HEK293 (cell line): ENCODE measurements around the gene SH3BGRL.
"Not testable (repeated sequence)": the region's sequence is repeated elsewhere in the genome, so short reads cannot be mapped to it uniquely, and the experiment has no call there.

Experiments
- KLF7 ChIP-seq: fragments of 450-650 bp; formaldehyde crosslinking; IDR thresholded peaks from 2 replicates; pipeline ENCODE4 v1.5.1; 2016; ENCODE audit warnings: missing biosample characterization, missing genetic modification characterization, borderline replicate concordance
- SP2 ChIP-seq: fragments of 450-650 bp; formaldehyde crosslinking; IDR thresholded peaks from 2 replicates; pipeline ENCODE4 v1.5.1; 2016; ENCODE audit warnings: missing biosample characterization, missing genetic modification characterization
- ZBTB1 ChIP-seq: fragments of 450-650 bp; formaldehyde crosslinking; IDR thresholded peaks from 2 replicates; pipeline ENCODE4 v1.5.1; 2016; ENCODE audit warnings: missing biosample characterization, missing genetic modification characterization
- ZNF202 ChIP-seq: fragments of 450-650 bp; formaldehyde crosslinking; IDR thresholded peaks from 2 replicates; pipeline ENCODE4 v1.5.1; 2016; ENCODE audit warnings: missing biosample characterization, missing genetic modification characterization, borderline replicate concordance
- ZNF48 ChIP-seq: fragments of 450-650 bp; formaldehyde crosslinking; IDR thresholded peaks from 2 replicates; pipeline ENCODE4 v1.5.1; 2016; ENCODE audit warnings: missing biosample characterization, missing genetic modification characterization
- ZNF830 ChIP-seq: fragments of 450-650 bp; IDR thresholded peaks from 2 replicates; pipeline ENCODE4 v1.5.0; 2018; ENCODE audit warnings: missing biosample characterization, missing genetic modification characterization, low read depth, mild to moderate bottlenecking, moderate library complexity
- ZXDB ChIP-seq: fragments of 450-650 bp; formaldehyde crosslinking; IDR thresholded peaks from 2 replicates; pipeline ENCODE4 v1.5.1; 2016; ENCODE audit warnings: missing biosample characterization, missing genetic modification characterization
- TF ChIP-seq, protein P1 (sequence below): fragments of 450-650 bp; formaldehyde crosslinking; IDR thresholded peaks from 2 replicates; pipeline ENCODE4 v1.5.1; 2016; ENCODE audit warnings: missing biosample characterization, missing genetic modification characterization
- TF ChIP-seq, protein P2 (sequence below): fragments of 450-650 bp; IDR thresholded peaks from 2 replicates; pipeline ENCODE4 v1.5.1; 2018; ENCODE audit warnings: missing biosample characterization, missing genetic modification characterization
- TF ChIP-seq, protein P3 (sequence below): fragments of 450-650 bp; formaldehyde crosslinking; IDR thresholded peaks from 2 replicates; pipeline ENCODE4 v1.5.0; 2017; ENCODE audit warnings: missing biosample characterization, missing genetic modification characterization, borderline replicate concordance
- TF ChIP-seq, protein P4 (sequence below): sonication (generic); formaldehyde crosslinking; IDR thresholded peaks from 2 replicates; pipeline ENCODE4 v1.8.1; 2022; ENCODE audit warnings: mild to moderate bottlenecking, moderate library complexity, missing genetic modification reagents

DNA sequence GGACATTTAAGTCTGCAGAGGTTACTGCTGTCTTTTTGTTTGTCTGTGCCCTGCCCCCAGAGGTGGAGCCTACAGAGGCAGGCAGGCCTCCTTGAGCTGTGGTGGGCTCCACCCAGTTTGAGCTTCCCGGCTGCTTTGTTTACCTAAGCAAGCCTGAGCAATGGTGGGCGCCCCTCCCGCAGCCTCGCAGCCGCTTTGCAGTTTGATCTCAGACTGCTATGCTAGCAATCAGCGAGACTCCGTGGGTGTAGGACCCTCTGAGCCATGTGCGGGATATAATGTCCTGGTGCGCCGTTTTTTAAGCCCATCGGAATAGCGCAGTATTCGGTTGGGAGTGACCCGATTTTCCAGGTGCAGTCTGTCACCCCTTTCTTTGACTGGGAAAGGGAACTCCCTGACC lies 143.4 kb downstream of the SH3BGRL start:
- TF ChIP-seq, protein P1, sequence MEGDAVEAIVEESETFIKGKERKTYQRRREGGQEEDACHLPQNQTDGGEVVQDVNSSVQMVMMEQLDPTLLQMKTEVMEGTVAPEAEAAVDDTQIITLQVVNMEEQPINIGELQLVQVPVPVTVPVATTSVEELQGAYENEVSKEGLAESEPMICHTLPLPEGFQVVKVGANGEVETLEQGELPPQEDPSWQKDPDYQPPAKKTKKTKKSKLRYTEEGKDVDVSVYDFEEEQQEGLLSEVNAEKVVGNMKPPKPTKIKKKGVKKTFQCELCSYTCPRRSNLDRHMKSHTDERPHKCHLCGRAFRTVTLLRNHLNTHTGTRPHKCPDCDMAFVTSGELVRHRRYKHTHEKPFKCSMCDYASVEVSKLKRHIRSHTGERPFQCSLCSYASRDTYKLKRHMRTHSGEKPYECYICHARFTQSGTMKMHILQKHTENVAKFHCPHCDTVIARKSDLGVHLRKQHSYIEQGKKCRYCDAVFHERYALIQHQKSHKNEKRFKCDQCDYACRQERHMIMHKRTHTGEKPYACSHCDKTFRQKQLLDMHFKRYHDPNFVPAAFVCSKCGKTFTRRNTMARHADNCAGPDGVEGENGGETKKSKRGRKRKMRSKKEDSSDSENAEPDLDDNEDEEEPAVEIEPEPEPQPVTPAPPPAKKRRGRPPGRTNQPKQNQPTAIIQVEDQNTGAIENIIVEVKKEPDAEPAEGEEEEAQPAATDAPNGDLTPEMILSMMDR (tag by site-specific recombination): not testable (repeated sequence)
- TF ChIP-seq, protein P2, sequence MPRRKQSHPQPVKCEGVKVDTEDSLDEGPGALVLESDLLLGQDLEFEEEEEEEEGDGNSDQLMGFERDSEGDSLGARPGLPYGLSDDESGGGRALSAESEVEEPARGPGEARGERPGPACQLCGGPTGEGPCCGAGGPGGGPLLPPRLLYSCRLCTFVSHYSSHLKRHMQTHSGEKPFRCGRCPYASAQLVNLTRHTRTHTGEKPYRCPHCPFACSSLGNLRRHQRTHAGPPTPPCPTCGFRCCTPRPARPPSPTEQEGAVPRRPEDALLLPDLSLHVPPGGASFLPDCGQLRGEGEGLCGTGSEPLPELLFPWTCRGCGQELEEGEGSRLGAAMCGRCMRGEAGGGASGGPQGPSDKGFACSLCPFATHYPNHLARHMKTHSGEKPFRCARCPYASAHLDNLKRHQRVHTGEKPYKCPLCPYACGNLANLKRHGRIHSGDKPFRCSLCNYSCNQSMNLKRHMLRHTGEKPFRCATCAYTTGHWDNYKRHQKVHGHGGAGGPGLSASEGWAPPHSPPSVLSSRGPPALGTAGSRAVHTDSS (tag by site-specific recombination): not testable (repeated sequence)
- TF ChIP-seq, protein P3, sequence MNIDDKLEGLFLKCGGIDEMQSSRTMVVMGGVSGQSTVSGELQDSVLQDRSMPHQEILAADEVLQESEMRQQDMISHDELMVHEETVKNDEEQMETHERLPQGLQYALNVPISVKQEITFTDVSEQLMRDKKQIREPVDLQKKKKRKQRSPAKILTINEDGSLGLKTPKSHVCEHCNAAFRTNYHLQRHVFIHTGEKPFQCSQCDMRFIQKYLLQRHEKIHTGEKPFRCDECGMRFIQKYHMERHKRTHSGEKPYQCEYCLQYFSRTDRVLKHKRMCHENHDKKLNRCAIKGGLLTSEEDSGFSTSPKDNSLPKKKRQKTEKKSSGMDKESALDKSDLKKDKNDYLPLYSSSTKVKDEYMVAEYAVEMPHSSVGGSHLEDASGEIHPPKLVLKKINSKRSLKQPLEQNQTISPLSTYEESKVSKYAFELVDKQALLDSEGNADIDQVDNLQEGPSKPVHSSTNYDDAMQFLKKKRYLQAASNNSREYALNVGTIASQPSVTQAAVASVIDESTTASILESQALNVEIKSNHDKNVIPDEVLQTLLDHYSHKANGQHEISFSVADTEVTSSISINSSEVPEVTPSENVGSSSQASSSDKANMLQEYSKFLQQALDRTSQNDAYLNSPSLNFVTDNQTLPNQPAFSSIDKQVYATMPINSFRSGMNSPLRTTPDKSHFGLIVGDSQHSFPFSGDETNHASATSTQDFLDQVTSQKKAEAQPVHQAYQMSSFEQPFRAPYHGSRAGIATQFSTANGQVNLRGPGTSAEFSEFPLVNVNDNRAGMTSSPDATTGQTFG: not testable (repeated sequence)
- not testable (repeated sequence) for TF ChIP-seq ZNF202; SP2 (tag by site-specific recombination); ZNF830; ZXDB; KLF7 (tag by site-specific recombination); ZNF48; ZBTB1
- TF ChIP-seq, protein P4, sequence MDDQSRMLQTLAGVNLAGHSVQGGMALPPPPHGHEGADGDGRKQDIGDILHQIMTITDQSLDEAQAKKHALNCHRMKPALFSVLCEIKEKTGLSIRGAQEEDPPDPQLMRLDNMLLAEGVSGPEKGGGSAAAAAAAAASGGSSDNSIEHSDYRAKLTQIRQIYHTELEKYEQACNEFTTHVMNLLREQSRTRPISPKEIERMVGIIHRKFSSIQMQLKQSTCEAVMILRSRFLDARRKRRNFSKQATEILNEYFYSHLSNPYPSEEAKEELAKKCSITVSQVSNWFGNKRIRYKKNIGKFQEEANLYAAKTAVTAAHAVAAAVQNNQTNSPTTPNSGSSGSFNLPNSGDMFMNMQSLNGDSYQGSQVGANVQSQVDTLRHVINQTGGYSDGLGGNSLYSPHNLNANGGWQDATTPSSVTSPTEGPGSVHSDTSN (CRISPR knock-in tag): not testable (repeated sequence)
